Loucy (cell line): ENCODE results near the gene KCNA4.

Experiments used
- H2AFZ ChIP-seq: fragments of 200-600 bp; sonication (generic); 2 replicates; pipeline ENCODE4 v1.6.0; 2016; ENCODE audit warnings: antibody characterized with exemption, mild to moderate bottlenecking, low read length, moderate library complexity
- H3F3A ChIP-seq: fragments of 200-600 bp; 2 replicates; pipeline ENCODE4 v1.6.0; 2016; ENCODE audit warnings: antibody characterized with exemption, low read depth, mild to moderate bottlenecking
- H3K27me3 ChIP-seq: fragments of 200-600 bp; sonication (generic); 2 replicates; pipeline ENCODE4 v1.6.1; 2014; ENCODE audit warnings: low read length, mild to moderate bottlenecking; ENCODE audit not compliant: insufficient read depth, poor library complexity, severe bottlenecking
- H3K36me3 ChIP-seq: fragments of 200-600 bp; sonication (generic); 2 replicates; pipeline ENCODE4 v1.6.1; 2016; ENCODE audit warnings: low read length; ENCODE audit not compliant: insufficient read depth
- H3K4me1 ChIP-seq: fragments of 200-600 bp; sonication (generic); 2 replicates; pipeline ENCODE4 v1.5.1; 2014; ENCODE audit warnings: low read length, mild to moderate bottlenecking; ENCODE audit not compliant: insufficient read depth, poor library complexity, severe bottlenecking
- H3K4me2 ChIP-seq: fragments of 200-600 bp; sonication (generic); 2 replicates; pipeline ENCODE4 v1.6.0; 2014; ENCODE audit warnings: antibody characterized with exemption, low read length, low read depth, mild to moderate bottlenecking; ENCODE audit not compliant: poor library complexity, severe bottlenecking
- H3K4me3 ChIP-seq: fragments of 200-600 bp; sonication (generic); 2 replicates; pipeline ENCODE4 v1.5.1; 2014; ENCODE audit warnings: low read length, mild to moderate bottlenecking, mixed read lengths; ENCODE audit not compliant: poor library complexity, severe bottlenecking
- H3K79me2 ChIP-seq: fragments of 200-600 bp; sonication (generic); 2 replicates; pipeline ENCODE4 v1.6.1; 2014; ENCODE audit warnings: low read length; ENCODE audit not compliant: insufficient read depth
- H3K9ac ChIP-seq: fragments of 200-600 bp; sonication (generic); 2 replicates; pipeline ENCODE4 v1.6.0; 2014; ENCODE audit warnings: mild to moderate bottlenecking, low read depth, low read length, moderate library complexity; ENCODE audit not compliant: poor library complexity, severe bottlenecking
- H3K9me2 ChIP-seq: fragments of 200-600 bp; sonication (generic); replicated peaks from 2 replicates; pipeline ENCODE4 v1.6.1; 2016; ENCODE audit warnings: low read depth, low read length, mixed read lengths
- H3K9me3 ChIP-seq: fragments of 200-600 bp; sonication (generic); 2 replicates; pipeline ENCODE4 v1.6.1; 2014; ENCODE audit warnings: mild to moderate bottlenecking, antibody characterized with exemption, low read length, low read depth; ENCODE audit not compliant: insufficient read depth
- H4K20me1 ChIP-seq: fragments of 200-600 bp; sonication (generic); 2 replicates; pipeline ENCODE4 v1.6.0; 2014; ENCODE audit warnings: antibody characterized with exemption, low read length, mild to moderate bottlenecking; ENCODE audit not compliant: insufficient read depth, poor library complexity, severe bottlenecking
- EZH2phosphoT487 ChIP-seq: fragments of 200-600 bp; IDR thresholded peaks from 2 replicates; pipeline ENCODE4 v1.6.1; 2018; ENCODE audit warnings: antibody characterized with exemption, mild to moderate bottlenecking, moderate library complexity, borderline replicate concordance
- TF ChIP-seq, protein P1 (sequence below): fragments of 200-600 bp; sonication (generic); conservative IDR thresholded peaks from 2 replicates; pipeline ENCODE4 v1.5.1; 2014; ENCODE audit warnings: mild to moderate bottlenecking, antibody characterized with exemption, low read length

KCNA4 gene

DNA sequence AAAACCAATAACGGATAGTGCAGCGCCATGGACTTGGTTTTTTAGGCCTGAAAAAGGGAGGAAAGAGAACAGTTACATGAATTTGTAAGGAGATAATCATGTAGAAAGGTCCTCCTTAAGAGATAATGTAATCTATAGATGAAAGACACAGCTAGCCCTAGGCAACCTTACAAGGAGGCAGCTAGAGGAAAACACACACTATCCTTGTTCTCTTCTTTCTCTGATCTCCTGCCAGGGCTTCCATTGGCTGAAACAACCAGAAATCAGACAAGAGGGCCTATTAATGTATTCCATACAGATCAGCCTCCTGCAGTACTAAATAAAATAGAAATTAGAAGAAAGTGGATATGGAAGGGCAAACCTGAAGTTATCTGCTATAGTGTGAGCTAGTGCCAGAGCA, 53.0 kb downstream of the KCNA4 start:
- Histone ChIP-seq H3K4me2 (no peak overlapping the region), H3K79me2 (no peaks in the 10 kb centered on the region), H3K4me1 (no peaks in the 10 kb centered on the region), H3K9ac (no peak overlapping the region), H3K9me2 (no peaks in the 10 kb centered on the region), H3K27me3 (no peaks in the 10 kb centered on the region), H4K20me1 (no peaks in the 10 kb centered on the region), H3K4me3 (no peak overlapping the region), H3K36me3 (no peaks in the 10 kb centered on the region), H2AFZ (no peak overlapping the region), H3K9me3 (no peaks in the 10 kb centered on the region), H3F3A (no peaks in the 10 kb centered on the region)
- TF ChIP-seq, protein P1, sequence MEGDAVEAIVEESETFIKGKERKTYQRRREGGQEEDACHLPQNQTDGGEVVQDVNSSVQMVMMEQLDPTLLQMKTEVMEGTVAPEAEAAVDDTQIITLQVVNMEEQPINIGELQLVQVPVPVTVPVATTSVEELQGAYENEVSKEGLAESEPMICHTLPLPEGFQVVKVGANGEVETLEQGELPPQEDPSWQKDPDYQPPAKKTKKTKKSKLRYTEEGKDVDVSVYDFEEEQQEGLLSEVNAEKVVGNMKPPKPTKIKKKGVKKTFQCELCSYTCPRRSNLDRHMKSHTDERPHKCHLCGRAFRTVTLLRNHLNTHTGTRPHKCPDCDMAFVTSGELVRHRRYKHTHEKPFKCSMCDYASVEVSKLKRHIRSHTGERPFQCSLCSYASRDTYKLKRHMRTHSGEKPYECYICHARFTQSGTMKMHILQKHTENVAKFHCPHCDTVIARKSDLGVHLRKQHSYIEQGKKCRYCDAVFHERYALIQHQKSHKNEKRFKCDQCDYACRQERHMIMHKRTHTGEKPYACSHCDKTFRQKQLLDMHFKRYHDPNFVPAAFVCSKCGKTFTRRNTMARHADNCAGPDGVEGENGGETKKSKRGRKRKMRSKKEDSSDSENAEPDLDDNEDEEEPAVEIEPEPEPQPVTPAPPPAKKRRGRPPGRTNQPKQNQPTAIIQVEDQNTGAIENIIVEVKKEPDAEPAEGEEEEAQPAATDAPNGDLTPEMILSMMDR: no peak
- no peak for TF ChIP-seq EZH2phosphoT487

GRCh38 chr11:29963036-29963435, 53.8 kb downstream of the KCNA4 start:
- H4K20me1 ChIP-seq: no peaks in the 10 kb centered on the region
- H3K27me3 ChIP-seq: no peaks in the 10 kb centered on the region
- H3K4me2 ChIP-seq: no peak overlapping the region
- H3K36me3 ChIP-seq: no peaks in the 10 kb centered on the region
- H3K9me2 ChIP-seq: no peaks in the 10 kb centered on the region
- no peaks in the 10 kb centered on the region for H3K9me3 ChIP-seq
- H3K79me2 ChIP-seq: no peaks in the 10 kb centered on the region
- TF ChIP-seq, protein P1: no peak
- no peak for TF ChIP-seq EZH2phosphoT487
- no peak overlapping the region for H2AFZ ChIP-seq
- H3K4me1 ChIP-seq: no peaks in the 10 kb centered on the region
- H3K4me3 ChIP-seq: no peak overlapping the region
- no peak overlapping the region for H3K9ac ChIP-seq
- H3F3A ChIP-seq: no peaks in the 10 kb centered on the region

DNA sequence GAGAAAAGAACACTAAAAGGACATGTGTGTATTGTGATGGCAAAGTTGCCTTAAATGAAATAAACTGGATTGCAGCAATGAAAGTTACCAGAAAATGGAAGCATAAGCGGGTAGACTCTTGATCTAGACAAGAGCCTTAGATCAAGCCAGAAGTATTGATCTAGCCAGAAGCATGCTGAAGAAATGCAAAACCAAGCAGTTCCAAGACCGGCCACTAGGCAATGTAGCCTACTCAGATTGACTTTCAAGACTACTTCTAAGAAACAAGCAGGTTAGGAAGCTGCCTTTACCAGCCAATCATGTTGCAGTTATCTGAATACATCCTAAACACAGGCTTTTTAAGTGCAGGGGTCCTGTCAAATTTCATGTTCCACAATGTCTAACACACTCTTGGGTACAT, 54.6 kb downstream of the KCNA4 start:
- Histone ChIP-seq H3K4me2 (no peak overlapping the region), H2AFZ (no peak overlapping the region), H3K9ac (no peak overlapping the region), H3K36me3 (no peaks in the 10 kb centered on the region), H3K4me1 (no peaks in the 10 kb centered on the region), H3K27me3 (no peaks in the 10 kb centered on the region), H3K9me2 (no peaks in the 10 kb centered on the region), H4K20me1 (no peaks in the 10 kb centered on the region), H3F3A (no peaks in the 10 kb centered on the region), H3K9me3 (no peaks in the 10 kb centered on the region), H3K79me2 (no peaks in the 10 kb centered on the region), H3K4me3 (no peak overlapping the region)
- TF ChIP-seq, protein P1: peak; percentile 44; the same call in 1 of the 2 replicates
- no peak for TF ChIP-seq EZH2phosphoT487
